ENCODE data around the gene IL10RB. TPM values are rescaled to one million over a fixed set of nuclear protein-coding genes. Genes with fewer than 3 reads are reported as not detected.

Gene IL10RB
- total and polyA plus RNA-seq, 2 of the 8 experiments (the other 6 are each of a cell fraction or from before 2014, with no cell fraction given), result 2.7 to 3.2 TPM

DNA sequence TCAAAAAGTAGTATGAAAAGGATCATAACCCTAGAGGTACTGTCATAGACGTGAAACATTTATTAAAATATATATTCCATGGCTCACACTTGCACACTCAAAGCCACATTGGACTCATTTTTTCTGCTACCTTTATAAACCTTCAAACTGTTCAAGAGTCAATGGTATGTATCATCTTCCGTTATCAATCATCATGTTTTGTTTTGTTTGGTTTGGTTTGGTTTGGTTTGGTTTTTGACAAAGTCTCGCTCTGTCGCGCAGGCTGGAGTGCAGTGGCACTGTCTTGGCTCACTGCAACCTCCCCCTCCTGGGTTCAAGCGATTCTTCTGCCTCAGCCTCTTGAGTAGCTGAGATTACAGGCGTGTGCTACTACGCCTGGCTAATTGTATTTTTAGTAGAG lies 34.6 kb upstream of the IL10RB start (continued):
- TF ChIP-seq, protein P1, sequence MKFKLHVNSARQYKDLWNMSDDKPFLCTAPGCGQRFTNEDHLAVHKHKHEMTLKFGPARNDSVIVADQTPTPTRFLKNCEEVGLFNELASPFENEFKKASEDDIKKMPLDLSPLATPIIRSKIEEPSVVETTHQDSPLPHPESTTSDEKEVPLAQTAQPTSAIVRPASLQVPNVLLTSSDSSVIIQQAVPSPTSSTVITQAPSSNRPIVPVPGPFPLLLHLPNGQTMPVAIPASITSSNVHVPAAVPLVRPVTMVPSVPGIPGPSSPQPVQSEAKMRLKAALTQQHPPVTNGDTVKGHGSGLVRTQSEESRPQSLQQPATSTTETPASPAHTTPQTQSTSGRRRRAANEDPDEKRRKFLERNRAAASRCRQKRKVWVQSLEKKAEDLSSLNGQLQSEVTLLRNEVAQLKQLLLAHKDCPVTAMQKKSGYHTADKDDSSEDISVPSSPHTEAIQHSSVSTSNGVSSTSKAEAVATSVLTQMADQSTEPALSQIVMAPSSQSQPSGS (IDR thresholded peaks at IDR 0.05; ENCODE audit: low read length), result no peak
- no peak for TF ChIP-seq TCF12 (IDR thresholded peaks at IDR 0.05; ENCODE audit: low read depth, low read length)

Measured in H1 (cell line).